HG03159 (cell line): ENCODE results near the gene ZMIZ1.

Source experiments
- ATAC-seq: cut with Tn5 transposase; IDR thresholded peaks from one replicate; pipeline ENCODE4 v1.9.1; 2021; ENCODE audit warnings: mild to moderate bottlenecking, moderate library complexity; ENCODE audit not compliant: unreplicated experiment

ZMIZ1 gene

DNA sequence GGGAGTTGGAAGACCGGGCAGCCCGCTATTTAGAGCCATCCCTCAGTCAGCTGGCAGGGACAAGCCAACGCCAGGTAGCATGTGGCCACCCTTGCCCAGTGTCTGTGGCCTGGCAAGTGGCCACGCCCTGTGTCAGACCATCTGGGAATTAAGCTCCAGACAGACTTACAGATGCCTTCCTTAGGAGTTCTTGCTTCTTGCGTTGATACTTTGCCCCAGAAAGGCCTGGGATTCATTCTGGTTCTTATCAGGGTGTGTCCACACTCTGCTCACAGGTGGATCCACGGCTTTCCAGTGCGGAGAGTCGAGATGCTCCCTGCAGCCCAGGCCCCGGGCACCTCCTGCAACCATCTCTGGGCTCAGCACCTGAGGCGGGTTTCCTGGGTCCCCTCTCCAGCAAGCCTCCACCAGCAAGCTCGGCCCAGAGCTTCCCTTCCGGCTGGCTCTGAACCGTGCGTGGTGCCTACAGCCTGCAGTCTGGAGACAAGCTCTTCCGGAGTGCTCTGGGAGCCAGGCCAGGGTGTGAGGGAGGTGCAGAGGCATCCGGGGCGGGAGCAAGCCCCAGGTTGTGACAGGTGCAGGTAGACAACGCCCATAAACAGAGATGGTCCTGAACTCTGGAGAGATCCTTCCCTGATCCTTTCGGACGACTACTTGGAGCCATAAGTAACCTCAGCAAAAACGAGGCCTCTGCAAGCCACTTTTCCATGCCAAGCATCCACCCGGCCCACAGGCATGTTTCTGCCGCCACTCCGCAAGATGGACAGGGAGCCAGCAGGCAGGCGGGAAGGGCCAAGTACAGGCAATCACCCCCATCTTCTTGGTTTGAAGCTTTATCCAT lies 246.2 kb downstream of the ZMIZ1 start:
- ATAC-seq = no peak

DNA sequence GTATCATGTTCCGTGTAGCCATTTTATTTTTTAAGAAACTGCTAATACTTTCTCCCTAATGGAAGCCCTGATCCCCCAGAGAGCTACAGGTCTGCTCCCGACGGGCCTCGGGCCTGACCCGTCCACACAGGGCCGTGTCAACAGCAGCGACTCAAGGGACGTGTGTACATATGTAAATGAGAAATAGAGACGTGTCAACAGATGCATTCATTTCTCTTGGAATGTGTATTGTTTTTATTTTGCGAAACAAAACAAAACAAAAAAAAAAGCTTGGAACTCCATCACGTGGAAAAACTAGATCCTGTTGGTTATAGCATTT lies 246.8 kb downstream of the ZMIZ1 start:
- ATAC-seq = no peak

DNA sequence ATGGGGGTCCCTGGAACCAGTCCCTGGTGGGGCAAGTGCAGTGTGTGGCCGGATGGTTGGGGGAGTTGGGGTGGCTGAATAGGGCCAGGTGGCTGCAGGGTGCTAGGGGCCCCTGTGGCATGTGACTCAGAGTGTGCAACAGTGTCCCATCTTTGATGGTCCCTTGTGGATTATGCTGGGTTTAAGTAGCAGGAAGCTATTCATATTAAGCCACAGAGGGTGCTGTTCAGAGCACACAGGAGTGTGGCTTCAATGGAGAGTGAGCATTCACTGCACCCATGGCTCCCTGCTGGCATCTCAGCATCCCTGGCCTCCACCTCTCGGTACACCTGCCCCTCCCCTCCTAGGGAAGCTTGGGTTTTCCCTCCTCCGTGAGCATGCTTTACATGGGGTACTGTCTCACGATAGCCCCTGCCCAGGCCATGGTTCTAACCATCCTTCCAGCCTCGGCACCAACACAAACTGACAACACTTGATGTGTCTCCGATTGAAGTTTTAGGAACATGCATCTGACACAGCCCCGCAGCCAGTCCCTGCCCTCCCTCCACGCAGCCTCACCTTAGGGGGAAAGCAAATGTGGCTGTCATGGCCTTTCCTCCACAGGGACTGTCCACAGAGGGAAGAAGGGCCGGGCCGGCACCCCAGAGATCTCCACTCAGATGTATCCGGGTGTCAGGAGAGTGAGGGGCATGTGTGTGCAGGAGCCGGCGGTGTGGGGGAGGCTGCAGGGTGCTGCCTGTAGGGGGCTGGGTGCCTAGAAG lies 248.1 kb downstream of the ZMIZ1 start:
- ATAC-seq = peak; percentile 69

GRCh38 chr10:79318369-79318768 lies 249.6 kb downstream of the ZMIZ1 start:
- no peak for ATAC-seq

DNA sequence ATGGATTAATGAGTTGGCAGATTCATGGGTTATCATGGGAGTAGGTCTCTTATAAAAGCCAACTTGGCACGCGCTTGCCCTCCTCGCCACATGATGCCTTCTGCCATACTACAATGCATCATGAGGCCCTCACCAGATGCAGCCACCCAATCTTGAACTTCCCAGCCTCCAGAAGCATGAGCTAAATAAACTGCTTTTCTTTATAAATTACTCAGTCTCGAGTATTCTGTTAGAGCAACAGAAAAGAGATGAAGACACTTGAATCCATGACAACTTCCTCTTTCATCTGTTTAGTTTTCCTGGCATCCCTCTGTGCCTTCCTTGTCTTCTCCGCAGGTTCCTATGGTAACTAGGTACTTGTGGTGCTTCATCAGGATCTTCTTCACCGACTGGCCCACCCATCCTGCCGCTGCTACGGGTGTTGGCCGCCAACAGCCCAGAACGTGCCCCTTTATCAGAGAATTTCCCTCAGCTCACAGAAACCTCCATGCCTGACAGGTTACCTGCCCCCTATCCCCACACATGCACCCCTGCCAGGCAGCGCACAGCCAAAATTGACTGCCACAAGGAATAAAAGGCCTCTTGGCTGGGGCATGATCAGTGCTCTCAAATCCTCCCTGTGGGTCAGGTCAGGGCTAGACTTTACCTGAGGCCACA lies 250.5 kb downstream of the ZMIZ1 start:
- no peak for ATAC-seq

DNA sequence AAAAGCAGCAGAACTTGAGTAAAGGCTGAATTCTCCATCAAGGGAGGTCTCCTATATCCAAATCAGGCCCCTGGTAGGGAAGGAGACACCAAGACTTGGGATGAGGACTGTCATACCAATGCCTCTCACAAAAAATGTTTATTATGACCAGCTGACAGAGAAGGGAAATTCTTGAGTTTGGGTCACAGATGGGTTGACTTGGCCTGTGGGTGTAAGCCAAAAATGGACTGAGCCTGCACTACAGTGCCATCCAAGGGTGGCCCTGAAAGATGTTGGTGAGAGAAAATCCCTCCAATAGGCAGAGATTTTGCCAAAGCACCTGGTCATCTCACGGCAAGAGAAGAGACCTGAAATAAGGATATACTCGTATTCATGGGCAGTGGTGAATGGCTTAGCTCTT lies 251.6 kb downstream of the ZMIZ1 start:
- ATAC-seq = no peak

GRCh38 chr10:79320820-79321493 lies 252.2 kb downstream of the ZMIZ1 start:
- no peak for ATAC-seq

- ATAC-seq = no peak
Observed at GRCh38 chr10:79321494-79321882, 252.7 kb downstream of the ZMIZ1 start.

GRCh38 chr10:79321951-79322350 lies 253.2 kb downstream of the ZMIZ1 start:
- no peak for ATAC-seq

- no peak for ATAC-seq
Observed at GRCh38 chr10:79322616-79323543, 254.1 kb downstream of the ZMIZ1 start.

GRCh38 chr10:79323602-79324001 lies 254.8 kb downstream of the ZMIZ1 start:
- no peak for ATAC-seq

GRCh38 chr10:79324032-79324695 lies 255.4 kb downstream of the ZMIZ1 start:
- ATAC-seq = no peak

- no peak for ATAC-seq
Observed at GRCh38 chr10:79326361-79327089, 257.8 kb downstream of the ZMIZ1 start.

GRCh38 chr10:79327090-79327457 lies 258.3 kb downstream of the ZMIZ1 start:
- no peak for ATAC-seq

DNA sequence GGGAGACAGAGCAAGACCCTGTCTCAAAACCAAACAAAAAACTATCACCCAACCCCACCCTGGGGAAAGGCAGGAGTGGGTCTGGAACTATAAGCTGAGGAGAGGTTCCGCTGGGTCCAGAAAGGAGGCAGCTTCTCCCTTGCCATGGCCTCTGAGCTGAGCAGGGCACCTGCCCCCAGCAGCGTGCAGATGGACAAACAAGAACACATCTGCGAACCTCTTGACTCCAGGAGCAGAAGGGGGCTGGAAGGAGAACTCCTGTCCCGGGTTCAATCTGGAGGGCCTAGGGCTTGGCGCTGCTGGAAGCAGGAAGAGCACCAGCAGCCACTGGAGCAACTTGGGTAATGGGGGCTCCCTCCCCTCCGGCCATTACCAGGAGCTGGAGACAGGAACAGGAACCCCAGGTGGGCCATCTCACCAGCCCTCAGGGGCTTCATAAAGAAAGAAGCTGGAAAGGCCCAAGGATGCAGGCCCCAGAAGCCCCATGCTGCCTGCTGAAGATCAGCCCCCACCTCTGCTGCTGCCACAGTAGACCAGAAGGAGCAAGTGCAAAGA lies 259.5 kb downstream of the ZMIZ1 start:
- ATAC-seq = no peak

DNA sequence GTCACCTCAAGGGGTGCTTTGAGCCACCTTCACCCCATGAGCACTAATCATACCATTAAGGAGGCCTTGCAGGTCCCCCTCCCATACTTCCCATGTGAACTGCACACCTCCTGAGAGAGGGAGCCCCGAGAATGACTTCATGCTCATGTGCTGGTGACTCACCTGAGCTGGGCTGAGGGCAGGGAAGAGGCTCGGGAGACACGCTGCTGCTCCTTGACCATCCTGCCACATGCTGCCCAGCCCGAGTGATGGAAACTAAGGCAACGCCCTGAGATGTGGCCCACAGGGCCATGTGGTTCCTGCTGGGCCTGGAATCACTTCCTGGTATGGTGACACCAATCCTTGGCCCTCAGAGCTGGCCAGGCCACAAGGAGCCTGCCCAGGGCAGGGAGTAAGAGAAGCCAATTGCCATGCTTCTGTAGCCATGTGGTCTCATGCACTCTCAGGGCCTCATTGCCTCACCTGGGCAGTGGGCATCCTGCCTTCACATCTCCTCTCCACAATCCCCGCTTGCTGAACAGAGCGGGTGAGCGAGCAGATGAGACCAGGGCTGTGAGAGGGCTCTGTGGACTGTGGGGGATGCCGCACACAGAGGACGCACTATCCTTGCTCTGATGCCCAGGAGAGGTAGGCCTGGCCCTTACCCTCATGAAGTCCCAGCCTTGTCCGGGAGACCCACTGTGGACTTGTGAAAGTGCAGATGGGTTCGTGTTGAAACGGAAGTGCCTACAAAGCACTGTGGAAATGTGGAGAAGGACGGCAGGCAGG lies 260.2 kb downstream of the ZMIZ1 start:
- ATAC-seq = no peak

GRCh38 chr10:79329529-79329928 lies 260.8 kb downstream of the ZMIZ1 start:
- ATAC-seq = no peak

GRCh38 chr10:79331226-79331625 lies 262.5 kb downstream of the ZMIZ1 start:
- peak; percentile 15 for ATAC-seq
